GM10266 (cell line): ENCODE results near the gene MBTD1.
"Not testable (repeated sequence)": the region's sequence is repeated elsewhere in the genome, so short reads cannot be mapped to it uniquely, and the experiment has no call there.

Experiments
- DNase-seq: peaks from one replicate; pipeline ENCODE4 v3.0.0; 2012; ENCODE audit errors: extremely low spot score
- TF ChIP-seq, protein P1 (sequence below): IDR thresholded peaks from 2 replicates; pipeline ENCODE4 v1.5.1; 2012; ENCODE audit warnings: mild to moderate bottlenecking, low read depth; ENCODE audit not compliant: control insufficient read depth, insufficient read depth; ENCODE audit errors: missing control alignments

MBTD1 gene

DNA sequence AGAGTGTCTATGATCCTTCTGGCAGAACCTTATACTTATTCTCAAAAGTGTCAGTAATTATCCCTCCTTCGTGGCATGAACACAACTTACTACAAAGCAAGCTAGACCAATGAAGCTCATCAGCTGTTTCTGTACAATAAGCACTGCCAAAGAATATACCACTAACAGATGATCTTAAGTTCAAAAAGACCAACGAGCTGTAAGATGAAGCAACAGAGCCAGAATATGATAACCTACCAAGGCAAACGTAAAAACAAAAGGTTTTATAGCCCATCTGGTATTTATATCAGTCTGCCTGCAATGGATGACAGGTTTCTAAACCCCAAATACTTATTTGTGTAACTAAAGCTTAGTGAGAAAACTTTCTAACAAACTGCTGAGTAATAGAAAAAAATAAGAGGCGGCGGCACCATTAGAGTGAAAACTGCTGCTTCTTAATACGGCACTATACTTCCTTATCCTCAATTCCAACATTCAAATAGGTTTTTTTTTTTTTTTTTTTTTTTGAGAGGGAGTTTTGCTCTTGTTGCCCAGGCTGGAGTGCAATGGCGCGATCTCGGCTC is 71.5 kb downstream of the MBTD1 start:
- DNase-seq = no peak
- TF ChIP-seq, protein P1, sequence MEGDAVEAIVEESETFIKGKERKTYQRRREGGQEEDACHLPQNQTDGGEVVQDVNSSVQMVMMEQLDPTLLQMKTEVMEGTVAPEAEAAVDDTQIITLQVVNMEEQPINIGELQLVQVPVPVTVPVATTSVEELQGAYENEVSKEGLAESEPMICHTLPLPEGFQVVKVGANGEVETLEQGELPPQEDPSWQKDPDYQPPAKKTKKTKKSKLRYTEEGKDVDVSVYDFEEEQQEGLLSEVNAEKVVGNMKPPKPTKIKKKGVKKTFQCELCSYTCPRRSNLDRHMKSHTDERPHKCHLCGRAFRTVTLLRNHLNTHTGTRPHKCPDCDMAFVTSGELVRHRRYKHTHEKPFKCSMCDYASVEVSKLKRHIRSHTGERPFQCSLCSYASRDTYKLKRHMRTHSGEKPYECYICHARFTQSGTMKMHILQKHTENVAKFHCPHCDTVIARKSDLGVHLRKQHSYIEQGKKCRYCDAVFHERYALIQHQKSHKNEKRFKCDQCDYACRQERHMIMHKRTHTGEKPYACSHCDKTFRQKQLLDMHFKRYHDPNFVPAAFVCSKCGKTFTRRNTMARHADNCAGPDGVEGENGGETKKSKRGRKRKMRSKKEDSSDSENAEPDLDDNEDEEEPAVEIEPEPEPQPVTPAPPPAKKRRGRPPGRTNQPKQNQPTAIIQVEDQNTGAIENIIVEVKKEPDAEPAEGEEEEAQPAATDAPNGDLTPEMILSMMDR = no peak

DNA sequence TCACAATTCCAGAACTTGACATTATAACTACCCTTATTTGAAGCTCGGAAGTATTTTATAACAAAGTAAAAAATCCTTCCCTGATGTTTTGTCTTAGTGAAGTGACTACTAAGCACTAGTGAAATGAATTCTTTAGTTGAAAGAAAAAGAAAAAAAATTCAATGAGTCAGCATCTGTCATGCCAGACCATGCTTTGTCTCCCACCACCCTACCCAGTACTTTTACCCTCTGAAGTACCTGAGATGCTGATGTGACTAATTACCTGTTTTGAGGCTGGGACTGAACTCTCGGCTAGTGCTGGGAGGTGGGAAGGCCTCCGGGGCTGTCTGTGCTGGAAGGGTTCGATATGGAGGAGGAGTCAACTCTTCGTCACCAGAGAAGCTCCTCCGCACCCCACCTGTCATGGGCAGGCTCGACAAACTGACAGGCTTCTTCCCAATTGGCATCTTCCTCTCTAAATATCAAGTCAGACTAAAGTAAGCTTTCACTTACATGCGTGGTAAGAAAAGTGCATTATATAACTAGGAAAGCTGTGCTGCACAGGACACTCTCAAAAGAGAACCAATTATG is 74.0 kb downstream of the MBTD1 start:
- TF ChIP-seq, protein P1 = no peak
- DNase-seq = no peak

DNA sequence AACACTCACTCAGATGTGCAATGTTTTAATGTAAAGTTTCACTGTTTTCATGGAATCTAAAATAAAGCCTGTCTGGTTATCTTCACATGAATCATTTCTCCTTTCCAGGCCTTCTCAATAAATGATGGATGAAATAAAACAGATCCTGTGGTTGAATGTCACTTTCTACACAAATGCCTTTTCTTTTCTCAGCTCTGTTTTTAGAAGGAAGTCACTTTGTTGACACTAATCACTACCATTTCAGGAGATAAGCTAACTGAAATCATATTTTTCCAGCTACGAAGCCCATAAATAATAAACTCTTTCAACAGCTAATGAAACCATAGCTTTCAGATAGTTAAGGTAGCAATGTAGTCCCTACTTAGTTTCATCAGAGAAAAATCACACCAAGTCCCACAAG is 75.7 kb downstream of the MBTD1 start:
- DNase-seq = no peak

DNA sequence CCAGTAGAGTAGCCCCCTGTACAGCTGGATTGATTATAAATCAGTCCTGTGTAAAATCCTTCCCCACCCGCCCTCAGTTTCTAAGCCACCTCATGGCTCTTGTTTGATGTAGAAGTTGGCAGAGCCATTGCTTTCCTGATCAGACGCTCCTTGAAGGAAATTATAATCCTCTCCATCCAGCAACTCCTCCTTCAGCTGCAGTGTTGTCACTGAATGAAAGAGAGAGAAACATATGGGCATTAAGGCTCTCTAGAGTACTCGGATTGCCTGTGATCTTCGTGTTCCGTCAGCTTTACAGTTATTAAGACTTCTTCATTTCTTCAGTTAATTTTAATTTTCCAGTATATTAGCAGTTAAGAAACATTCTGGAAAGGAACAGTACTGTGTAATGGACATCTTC is 79.4 kb downstream of the MBTD1 start:
- TF ChIP-seq, protein P1 = no peak
- no peak for DNase-seq

More for the DNA sequence above, 75.7 kb downstream of the MBTD1 start:
- TF ChIP-seq, protein P1 = no peak

DNA sequence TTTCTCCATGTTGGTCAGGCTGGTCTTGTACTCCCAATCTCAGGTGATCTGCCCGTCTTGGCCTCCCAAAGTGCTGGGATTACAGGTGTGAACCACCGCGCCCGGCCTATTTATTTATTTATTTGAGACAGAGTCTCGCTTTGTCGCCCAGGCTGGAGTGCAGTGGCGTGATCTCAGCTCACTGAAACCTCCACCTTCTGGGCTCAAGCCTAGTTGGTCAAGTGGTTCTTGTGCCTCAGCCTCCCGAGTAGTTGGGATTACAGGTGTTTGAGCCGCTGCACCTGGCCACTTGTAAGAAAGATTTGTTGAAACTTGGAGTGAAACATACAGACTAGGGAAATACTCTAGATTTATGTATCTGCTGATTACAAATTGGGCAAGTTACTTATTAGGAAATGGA is 87.8 kb downstream of the MBTD1 start:
- not testable (repeated sequence) for DNase-seq

DNA sequence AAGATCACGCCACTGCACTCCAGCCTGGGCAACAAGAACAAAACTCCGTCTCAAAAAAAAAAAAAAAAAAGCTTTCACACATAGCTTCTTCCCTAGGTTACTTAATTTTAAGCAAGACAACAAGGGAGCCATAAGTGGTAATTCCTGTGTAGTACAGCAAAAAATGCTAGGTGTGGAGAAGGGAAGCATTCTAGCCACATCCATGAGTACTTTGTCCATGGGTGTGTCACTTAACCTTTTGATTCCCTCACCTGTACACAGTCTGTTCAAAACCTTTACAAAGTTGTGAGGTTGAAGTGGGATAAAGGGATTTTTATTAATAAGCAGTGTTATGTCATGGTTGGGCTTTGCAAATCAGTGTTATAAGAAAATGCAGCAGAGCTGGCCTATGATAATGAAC is 89.1 kb downstream of the MBTD1 start:
- no peak for DNase-seq
- TF ChIP-seq, protein P1 = no peak

DNA sequence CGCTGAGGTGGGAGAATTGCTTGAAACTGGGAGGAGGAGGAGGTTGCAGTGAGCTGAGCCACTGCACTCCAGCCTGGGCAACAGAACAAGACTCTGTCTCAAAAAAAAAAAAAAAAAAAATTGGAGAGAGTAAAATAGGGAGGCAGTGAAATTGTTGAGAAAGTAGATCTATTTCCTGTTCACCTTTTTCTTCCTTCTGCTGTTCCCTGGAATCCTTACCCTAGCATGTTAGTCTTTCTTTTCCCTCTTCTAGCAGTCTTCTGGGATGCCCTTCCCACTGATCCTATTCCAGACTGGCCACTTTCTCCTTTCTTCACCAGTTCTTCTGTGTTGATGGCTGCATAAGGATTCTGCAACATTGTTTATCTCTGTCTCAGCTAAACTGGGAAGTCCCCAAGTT is 90.5 kb downstream of the MBTD1 start:
- TF ChIP-seq, protein P1 = no peak
- DNase-seq = no peak
